Loucy (cell line): Measurements from ENCODE around the gene NCOA5.

Experiments used
- EZH2phosphoT487 ChIP-seq: fragments of 200-600 bp; IDR thresholded peaks from 2 replicates; pipeline ENCODE4 v1.6.1; 2018; ENCODE audit warnings: antibody characterized with exemption, mild to moderate bottlenecking, moderate library complexity, borderline replicate concordance
- TF ChIP-seq, protein P1 (sequence below): fragments of 200-600 bp; sonication (generic); conservative IDR thresholded peaks from 2 replicates; pipeline ENCODE4 v1.5.1; 2014; ENCODE audit warnings: mild to moderate bottlenecking, antibody characterized with exemption, low read length

DNA sequence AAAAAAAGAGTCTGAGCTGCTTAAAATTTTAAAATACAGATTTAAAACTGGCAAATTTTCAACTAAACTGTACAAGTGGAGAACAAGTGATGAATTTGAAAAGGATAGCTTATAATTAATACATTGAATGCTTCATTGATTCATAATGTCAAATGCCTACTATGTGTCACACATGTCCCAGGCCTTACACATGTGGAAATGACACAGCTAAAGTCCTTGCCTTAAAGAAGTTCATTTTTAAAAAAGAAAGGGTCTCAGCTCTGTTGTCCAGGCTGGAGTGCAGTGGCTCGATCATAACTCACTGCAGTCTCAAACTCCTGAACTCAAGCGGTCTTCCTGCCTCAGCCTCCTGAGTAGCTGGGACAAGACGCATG, 5.0 kb downstream of the NCOA5 start:
- TF ChIP-seq, protein P1, sequence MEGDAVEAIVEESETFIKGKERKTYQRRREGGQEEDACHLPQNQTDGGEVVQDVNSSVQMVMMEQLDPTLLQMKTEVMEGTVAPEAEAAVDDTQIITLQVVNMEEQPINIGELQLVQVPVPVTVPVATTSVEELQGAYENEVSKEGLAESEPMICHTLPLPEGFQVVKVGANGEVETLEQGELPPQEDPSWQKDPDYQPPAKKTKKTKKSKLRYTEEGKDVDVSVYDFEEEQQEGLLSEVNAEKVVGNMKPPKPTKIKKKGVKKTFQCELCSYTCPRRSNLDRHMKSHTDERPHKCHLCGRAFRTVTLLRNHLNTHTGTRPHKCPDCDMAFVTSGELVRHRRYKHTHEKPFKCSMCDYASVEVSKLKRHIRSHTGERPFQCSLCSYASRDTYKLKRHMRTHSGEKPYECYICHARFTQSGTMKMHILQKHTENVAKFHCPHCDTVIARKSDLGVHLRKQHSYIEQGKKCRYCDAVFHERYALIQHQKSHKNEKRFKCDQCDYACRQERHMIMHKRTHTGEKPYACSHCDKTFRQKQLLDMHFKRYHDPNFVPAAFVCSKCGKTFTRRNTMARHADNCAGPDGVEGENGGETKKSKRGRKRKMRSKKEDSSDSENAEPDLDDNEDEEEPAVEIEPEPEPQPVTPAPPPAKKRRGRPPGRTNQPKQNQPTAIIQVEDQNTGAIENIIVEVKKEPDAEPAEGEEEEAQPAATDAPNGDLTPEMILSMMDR: no peak
- TF ChIP-seq EZH2phosphoT487: no peak
